H1 (cell line): ENCODE measurements around the gene OR4K14. TPM values are rescaled to one million over a fixed set of nuclear protein-coding genes. Genes with fewer than 3 reads are reported as not detected.

ENCODE experiments used
- GTF2F1 ChIP-seq: IDR thresholded peaks from 2 replicates; pipeline ENCODE4 v1.6.1; 2012; ENCODE audit warnings: low read depth, low read length, improper control_type of control experiment, borderline replicate concordance
- JUN ChIP-seq: IDR thresholded peaks from 2 replicates; pipeline ENCODE4 v1.6.1; 2011; ENCODE audit warnings: low read depth, mild to moderate bottlenecking, improper control_type of control experiment, low read length
- polyA plus RNA-seq, 7 experiments: library from polyadenylated mRNA; depleted of rRNA in 3 of 7; stranded (reverse) in 5 of 7; unstranded in 2 of 7; fragments of >200 nt in 5 of 7; fragments of 200-250 nt in 2 of 7; gene quantifications; 1 replicate in 5 of 7; 2 replicates in 1 of 7; 4 replicates in 1 of 7; pipeline versions ENCODE4 v1.2.1 to v1.2.3, GENCODE V29; 2011 to 2013; ENCODE audit warnings: missing spikeins in 2 of 7, mixed read lengths in 2 of 7
- total RNA-seq: library from RNA; stranded (reverse); fragmentation: NEBNext Ultra II Directional; extraction: Animal tissue kit (Norgen Biotek cat#: 25700); gene quantifications from 2 replicates; pipeline ENCODE4 v1.2.1, GENCODE V29; 2021
- TF ChIP-seq, protein P1 (sequence below): fragments of 300-600 bp; sonication (generic); IDR thresholded peaks from 2 replicates; pipeline ENCODE4 v1.7.1; 2012; ENCODE audit warnings: low read length, moderate library complexity, mild to moderate bottlenecking, inconsistent platforms; ENCODE audit not compliant: insufficient replicate concordance

Gene OR4K14
- total and polyA plus RNA-seq, 2 of the 8 experiments (the other 6 are each of a cell fraction or from before 2014, with no cell fraction given): not detected

DNA sequence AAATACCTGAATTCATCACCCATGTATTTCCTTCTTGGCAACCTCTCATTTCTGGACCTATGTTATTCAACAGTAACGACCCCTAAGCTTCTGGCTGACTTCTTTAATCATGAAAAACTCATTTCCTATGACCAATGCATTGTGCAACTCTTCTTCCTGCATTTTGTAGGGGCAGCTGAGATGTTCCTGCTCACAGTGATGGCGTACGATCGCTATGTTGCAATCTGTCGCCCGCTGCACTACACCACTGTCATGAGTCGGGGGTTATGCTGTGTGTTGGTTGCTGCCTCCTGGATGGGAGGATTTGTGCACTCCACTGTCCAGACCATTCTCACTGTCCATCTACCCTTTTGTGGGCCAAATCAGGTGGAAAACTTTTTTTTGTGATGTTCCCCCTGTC, 16.8 kb downstream of the OR4K14 start (continued):
- TF ChIP-seq, protein P1, sequence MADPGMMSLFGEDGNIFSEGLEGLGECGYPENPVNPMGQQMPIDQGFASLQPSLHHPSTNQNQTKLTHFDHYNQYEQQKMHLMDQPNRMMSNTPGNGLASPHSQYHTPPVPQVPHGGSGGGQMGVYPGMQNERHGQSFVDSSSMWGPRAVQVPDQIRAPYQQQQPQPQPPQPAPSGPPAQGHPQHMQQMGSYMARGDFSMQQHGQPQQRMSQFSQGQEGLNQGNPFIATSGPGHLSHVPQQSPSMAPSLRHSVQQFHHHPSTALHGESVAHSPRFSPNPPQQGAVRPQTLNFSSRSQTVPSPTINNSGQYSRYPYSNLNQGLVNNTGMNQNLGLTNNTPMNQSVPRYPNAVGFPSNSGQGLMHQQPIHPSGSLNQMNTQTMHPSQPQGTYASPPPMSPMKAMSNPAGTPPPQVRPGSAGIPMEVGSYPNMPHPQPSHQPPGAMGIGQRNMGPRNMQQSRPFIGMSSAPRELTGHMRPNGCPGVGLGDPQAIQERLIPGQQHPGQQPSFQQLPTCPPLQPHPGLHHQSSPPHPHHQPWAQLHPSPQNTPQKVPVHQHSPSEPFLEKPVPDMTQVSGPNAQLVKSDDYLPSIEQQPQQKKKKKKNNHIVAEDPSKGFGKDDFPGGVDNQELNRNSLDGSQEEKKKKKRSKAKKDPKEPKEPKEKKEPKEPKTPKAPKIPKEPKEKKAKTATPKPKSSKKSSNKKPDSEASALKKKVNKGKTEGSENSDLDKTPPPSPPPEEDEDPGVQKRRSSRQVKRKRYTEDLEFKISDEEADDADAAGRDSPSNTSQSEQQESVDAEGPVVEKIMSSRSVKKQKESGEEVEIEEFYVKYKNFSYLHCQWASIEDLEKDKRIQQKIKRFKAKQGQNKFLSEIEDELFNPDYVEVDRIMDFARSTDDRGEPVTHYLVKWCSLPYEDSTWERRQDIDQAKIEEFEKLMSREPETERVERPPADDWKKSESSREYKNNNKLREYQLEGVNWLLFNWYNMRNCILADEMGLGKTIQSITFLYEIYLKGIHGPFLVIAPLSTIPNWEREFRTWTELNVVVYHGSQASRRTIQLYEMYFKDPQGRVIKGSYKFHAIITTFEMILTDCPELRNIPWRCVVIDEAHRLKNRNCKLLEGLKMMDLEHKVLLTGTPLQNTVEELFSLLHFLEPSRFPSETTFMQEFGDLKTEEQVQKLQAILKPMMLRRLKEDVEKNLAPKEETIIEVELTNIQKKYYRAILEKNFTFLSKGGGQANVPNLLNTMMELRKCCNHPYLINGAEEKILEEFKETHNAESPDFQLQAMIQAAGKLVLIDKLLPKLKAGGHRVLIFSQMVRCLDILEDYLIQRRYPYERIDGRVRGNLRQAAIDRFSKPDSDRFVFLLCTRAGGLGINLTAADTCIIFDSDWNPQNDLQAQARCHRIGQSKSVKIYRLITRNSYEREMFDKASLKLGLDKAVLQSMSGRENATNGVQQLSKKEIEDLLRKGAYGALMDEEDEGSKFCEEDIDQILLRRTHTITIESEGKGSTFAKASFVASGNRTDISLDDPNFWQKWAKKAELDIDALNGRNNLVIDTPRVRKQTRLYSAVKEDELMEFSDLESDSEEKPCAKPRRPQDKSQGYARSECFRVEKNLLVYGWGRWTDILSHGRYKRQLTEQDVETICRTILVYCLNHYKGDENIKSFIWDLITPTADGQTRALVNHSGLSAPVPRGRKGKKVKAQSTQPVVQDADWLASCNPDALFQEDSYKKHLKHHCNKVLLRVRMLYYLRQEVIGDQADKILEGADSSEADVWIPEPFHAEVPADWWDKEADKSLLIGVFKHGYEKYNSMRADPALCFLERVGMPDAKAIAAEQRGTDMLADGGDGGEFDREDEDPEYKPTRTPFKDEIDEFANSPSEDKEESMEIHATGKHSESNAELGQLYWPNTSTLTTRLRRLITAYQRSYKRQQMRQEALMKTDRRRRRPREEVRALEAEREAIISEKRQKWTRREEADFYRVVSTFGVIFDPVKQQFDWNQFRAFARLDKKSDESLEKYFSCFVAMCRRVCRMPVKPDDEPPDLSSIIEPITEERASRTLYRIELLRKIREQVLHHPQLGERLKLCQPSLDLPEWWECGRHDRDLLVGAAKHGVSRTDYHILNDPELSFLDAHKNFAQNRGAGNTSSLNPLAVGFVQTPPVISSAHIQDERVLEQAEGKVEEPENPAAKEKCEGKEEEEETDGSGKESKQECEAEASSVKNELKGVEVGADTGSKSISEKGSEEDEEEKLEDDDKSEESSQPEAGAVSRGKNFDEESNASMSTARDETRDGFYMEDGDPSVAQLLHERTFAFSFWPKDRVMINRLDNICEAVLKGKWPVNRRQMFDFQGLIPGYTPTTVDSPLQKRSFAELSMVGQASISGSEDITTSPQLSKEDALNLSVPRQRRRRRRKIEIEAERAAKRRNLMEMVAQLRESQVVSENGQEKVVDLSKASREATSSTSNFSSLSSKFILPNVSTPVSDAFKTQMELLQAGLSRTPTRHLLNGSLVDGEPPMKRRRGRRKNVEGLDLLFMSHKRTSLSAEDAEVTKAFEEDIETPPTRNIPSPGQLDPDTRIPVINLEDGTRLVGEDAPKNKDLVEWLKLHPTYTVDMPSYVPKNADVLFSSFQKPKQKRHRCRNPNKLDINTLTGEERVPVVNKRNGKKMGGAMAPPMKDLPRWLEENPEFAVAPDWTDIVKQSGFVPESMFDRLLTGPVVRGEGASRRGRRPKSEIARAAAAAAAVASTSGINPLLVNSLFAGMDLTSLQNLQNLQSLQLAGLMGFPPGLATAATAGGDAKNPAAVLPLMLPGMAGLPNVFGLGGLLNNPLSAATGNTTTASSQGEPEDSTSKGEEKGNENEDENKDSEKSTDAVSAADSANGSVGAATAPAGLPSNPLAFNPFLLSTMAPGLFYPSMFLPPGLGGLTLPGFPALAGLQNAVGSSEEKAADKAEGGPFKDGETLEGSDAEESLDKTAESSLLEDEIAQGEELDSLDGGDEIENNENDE: no peak
- no peak for TF ChIP-seq JUN
- no peak for TF ChIP-seq GTF2F1
